Naive thymus-derived CD4-positive, alpha-beta T cell (primary cell): ENCODE results near the gene GSAP. TPM values are rescaled to one million over a fixed set of nuclear protein-coding genes. Genes with fewer than 3 reads are reported as not detected.
A peak's percentile ranks its signal among the peaks of the same experiment; 100 is the strongest.
"Not testable (repeated sequence)": the region's sequence is repeated elsewhere in the genome, so short reads cannot be mapped to it uniquely, and the experiment has no call there.

ENCODE experiments used
- ATAC-seq: fragments of 150-1000 bp; cut with Tn5 transposase; 2 replicates; pipeline ENCODE4 v1.10.0; 2021; ENCODE audit warnings: mild to moderate bottlenecking, moderate library complexity
- CTCF ChIA-PET: fragments of 350-600 bp; sonication (Branson Sonifier 250); formaldehyde crosslinking; loops from one replicate; lab custom pipeline; 2021; ENCODE audit warnings: antibody characterized with exemption; lab: Charles Lee
- POLR2A ChIA-PET: fragments of 350-600 bp; sonication (Branson Sonifier 250); formaldehyde crosslinking; loops from one replicate; lab custom pipeline; 2021; ENCODE audit warnings: antibody characterized with exemption, inconsistent platforms; lab: Charles Lee
- DNase-seq, 9 donors: peaks; one replicate each; pipeline versions ENCODE4 v3.0.0 to v3.0.0-alpha.2; 2020 to 2022; ENCODE audit warnings: mixed read lengths in 1 of 9
- H3K27ac ChIP-seq: one replicate; pipeline ENCODE4 v1.7.0; 2013; ENCODE audit warnings: mild to moderate bottlenecking, low read depth, low read length, moderate library complexity
- H3K27me3 ChIP-seq, 2 donors: one replicate each; pipeline ENCODE4 v1.7.0; 2013; ENCODE audit warnings: low read length in 2 of 2, mild to moderate bottlenecking in 2 of 2, moderate library complexity in 2 of 2; ENCODE audit not compliant: control insufficient read depth in 2 of 2, insufficient read depth in 2 of 2
- H3K36me3 ChIP-seq, 3 experiments: 1 replicate in 2 of 3; 2 replicates in 1 of 3; pipeline ENCODE4 v1.7.0; 2013; ENCODE audit warnings: low read length in 3 of 3, mild to moderate bottlenecking in 3 of 3, moderate library complexity in 1 of 3; ENCODE audit not compliant: insufficient read depth in 3 of 3, control insufficient read depth in 2 of 3
- H3K4me1 ChIP-seq, 2 donors: one replicate each; pipeline ENCODE4 v1.7.0; 2013; ENCODE audit warnings: low read length in 2 of 2, mild to moderate bottlenecking in 2 of 2, moderate library complexity in 1 of 2; ENCODE audit not compliant: control insufficient read depth in 2 of 2, insufficient read depth in 2 of 2
- H3K4me3 ChIP-seq: 2 replicates; pipeline ENCODE4 v1.7.0; 2013; ENCODE audit warnings: mild to moderate bottlenecking, low read length
- H3K9me3 ChIP-seq, 3 experiments: 1 replicate in 2 of 3; 2 replicates in 1 of 3; pipeline ENCODE4 v1.7.0; 2013; ENCODE audit warnings: low read length in 3 of 3; ENCODE audit not compliant: control insufficient read depth in 2 of 3
- H3K27ac Mint-ChIP-seq, 9 donors: one replicate each; pipeline ENCODE4 v1.8.0; 2020 to 2022; ENCODE audit warnings: mixed read lengths in 9 of 9, mild to moderate bottlenecking in 8 of 9, moderate library complexity in 5 of 9, inconsistent platforms in 2 of 9
- H3K27me3 Mint-ChIP-seq, 5 donors: one replicate each; pipeline ENCODE4 v1.8.0; 2021 to 2022; ENCODE audit warnings: mixed read lengths in 5 of 5, mild to moderate bottlenecking in 1 of 5
- H3K36me3 Mint-ChIP-seq, 5 donors: one replicate each; pipeline ENCODE4 v1.8.0; 2020 to 2022; ENCODE audit warnings: mixed read lengths in 5 of 5, mild to moderate bottlenecking in 3 of 5, inconsistent platforms in 1 of 5
- H3K4me1 Mint-ChIP-seq, 7 donors: one replicate each; pipeline ENCODE4 v1.8.0; 2020 to 2022; ENCODE audit warnings: mixed read lengths in 7 of 7, mild to moderate bottlenecking in 3 of 7, inconsistent platforms in 1 of 7
- H3K4me3 Mint-ChIP-seq, 10 donors: one replicate each; pipeline ENCODE4 v1.8.0; 2020 to 2022; ENCODE audit warnings: mild to moderate bottlenecking in 10 of 10, mixed read lengths in 10 of 10, moderate library complexity in 6 of 10, inconsistent platforms in 2 of 10
- H3K9me3 Mint-ChIP-seq, 11 donors: one replicate each; pipeline ENCODE4 v1.8.0; 2020 to 2022; ENCODE audit warnings: mixed read lengths in 11 of 11, mild to moderate bottlenecking in 4 of 11, inconsistent platforms in 1 of 11, moderate library complexity in 1 of 11
- intact Hi-C, 2 donors: fragments of 100-400 bp; cut with micrococcal nuclease; formaldehyde crosslinking; loops; one replicate each; pipeline ENCODE4 v1.15.1; 2023
- polyA plus RNA-seq, 2 donors: library from polyadenylated mRNA; unstranded; fragments of 300-500 nt; fragmentation: Illumina TruSeq; gene quantifications; one replicate each; pipeline ENCODE4 v1.2.3, GENCODE V29; 2021
- total RNA-seq, 6 experiments: library from RNA in 5 of 6; stranded (reverse) in 5 of 6; gene quantifications; 1 replicate in 5 of 6; 2 replicates in 1 of 6; pipeline ENCODE4 v1.2.3 and lab custom pipeline; 2021 to 2026

GSAP gene
- total and polyA plus RNA-seq, 7 experiments from 2014 or later: 6.6 to 59.8 (median 29.1) TPM

- H3K4me1 Mint-ChIP-seq: peaks cover 14 to 43% (median 26%) of the 10 kb centered on the region in 7 donors
- H3K27ac ChIP-seq: no peak overlapping the region
- H3K27ac Mint-ChIP-seq: peak overlapping the region in 1 of 9 donors; percentile 9
- ATAC-seq (no peak), DNase-seq (no peak)
- peak overlapping the region in 4 of 10 donors; percentile 18 to 45 (median 31) for H3K4me3 Mint-ChIP-seq
- ChIA-PET POLR2A (no interaction called here), CTCF (no interaction called here)
- H3K36me3 Mint-ChIP-seq: peaks cover 0 to 24% (median 5%) of the 10 kb centered on the region in 5 donors
- intact Hi-C loops: no loop called here
- H3K4me1 ChIP-seq: peaks cover 6 to 9% of the 10 kb centered on the region in 2 donors
- no peak overlapping the region for H3K4me3 ChIP-seq
- peaks cover 0 to 2% (median 0%) of the 10 kb centered on the region in 5 donors for H3K27me3 Mint-ChIP-seq
- H3K27me3 ChIP-seq: no peaks in the 10 kb centered on the region
- no peaks in the 10 kb centered on the region for H3K36me3 ChIP-seq
- no peaks in the 10 kb centered on the region for H3K9me3 ChIP-seq
- peaks cover 0 to 2% (median 0%) of the 10 kb centered on the region in 11 donors for H3K9me3 Mint-ChIP-seq
These were observed 77.9 kb downstream of the GSAP start for GRCh38 chr7:77338260-77338659.

- Histone ChIP-seq H3K4me3 (no peak overlapping the region), H3K27me3 (no peaks in the 10 kb centered on the region), H3K9me3 (no peaks in the 10 kb centered on the region), H3K4me1 (peaks cover 6 to 9% of the 10 kb centered on the region in 2 donors), H3K27ac (no peak overlapping the region), H3K36me3 (no peaks in the 10 kb centered on the region)
- Mint-ChIP-seq H3K4me1 (peaks cover 14 to 43% (median 26%) of the 10 kb centered on the region in 7 donors), H3K4me3 (no peak overlapping the region), H3K27ac (peak overlapping the region in 1 of 9 donors; percentile 70), H3K36me3 (peaks cover 0 to 24% (median 5%) of the 10 kb centered on the region in 5 donors), H3K9me3 (peaks cover 0 to 2% (median 0%) of the 10 kb centered on the region in 11 donors), H3K27me3 (peaks cover 0 to 2% (median 0%) of the 10 kb centered on the region in 5 donors)
- ChIA-PET POLR2A (no interaction called here), CTCF (interaction anchor here (1.9 kb wide), 1 partner anchor 17 kb away, joined by 6 read pairs; no protein-coding TSS in a partner anchor)
- ATAC-seq (no peak), DNase-seq (no peak)
- intact Hi-C loops: no loop called here
These were observed 78.6 kb downstream of the GSAP start for GRCh38 chr7:77337456-77337990.

GRCh38 chr7:77335581-77335980, 80.6 kb downstream of the GSAP start:
- Histone ChIP-seq H3K36me3 (no peaks in the 10 kb centered on the region), H3K9me3 (no peaks in the 10 kb centered on the region), H3K27ac (no peak overlapping the region), H3K4me1 (peaks cover 6 to 15% of the 10 kb centered on the region in 2 donors), H3K27me3 (no peaks in the 10 kb centered on the region), H3K4me3 (no peak overlapping the region)
- Mint-ChIP-seq H3K27me3 (no peaks in the 10 kb centered on the region), H3K4me1 (peaks cover 20 to 49% (median 35%) of the 10 kb centered on the region in 7 donors), H3K36me3 (peaks cover 0 to 19% (median 5%) of the 10 kb centered on the region in 5 donors), H3K4me3 (peak overlapping the region in 1 of 10 donors; percentile 19), H3K9me3 (peaks cover 0 to 2% (median 0%) of the 10 kb centered on the region in 11 donors), H3K27ac (peak overlapping the region in 1 of 9 donors; percentile 7)
- DNase-seq (no peak), ATAC-seq (no peak)
- POLR2A ChIA-PET: interaction anchor here (0.6 kb wide), 1 partner anchor 101 kb away, joined by 3 read pairs; no protein-coding TSS in a partner anchor
- CTCF ChIA-PET: interaction anchor here (1.2 to 1.9 kb wide), 2 partner anchors 9 to 19 kb away, joined by 5 to 6 read pairs; no protein-coding TSS in a partner anchor
- intact Hi-C loops: no loop called here

GRCh38 chr7:77334039-77334438, 82.1 kb downstream of the GSAP start:
- H3K4me1 Mint-ChIP-seq: peaks cover 24 to 52% (median 41%) of the 10 kb centered on the region in 7 donors
- intact Hi-C loops: not testable (repeated sequence)

GRCh38 chr7:77331938-77332695, 84.0 kb downstream of the GSAP start:
- Mint-ChIP-seq H3K9me3 (peaks cover 0 to 2% (median 0%) of the 10 kb centered on the region in 11 donors), H3K4me1 (peaks cover 28 to 55% (median 42%) of the 10 kb centered on the region in 7 donors), H3K27ac (peak overlapping the region in 2 of 9 donors; percentile 55 to 74), H3K27me3 (no peaks in the 10 kb centered on the region), H3K4me3 (peak overlapping the region in 2 of 10 donors; percentile 13 to 37), H3K36me3 (peaks cover 0 to 19% (median 5%) of the 10 kb centered on the region in 5 donors)
- Histone ChIP-seq H3K27ac (no peak overlapping the region), H3K9me3 (no peaks in the 10 kb centered on the region), H3K36me3 (no peaks in the 10 kb centered on the region), H3K4me1 (peaks cover 18 to 34% of the 10 kb centered on the region in 2 donors), H3K4me3 (no peak overlapping the region), H3K27me3 (no peaks in the 10 kb centered on the region)
- peak; percentile 78 for ATAC-seq
- DNase-seq: peak in 8 of 9 donors; percentile 15 to 49 (median 38)
- POLR2A ChIA-PET: interaction anchor here (1.4 kb wide), 1 partner anchor 22 kb away, joined by 5 read pairs; no protein-coding TSS in a partner anchor
- intact Hi-C loops: loop anchor here (1.0 to 2.0 kb wide), 4 partner anchors 19 to 209 kb away; partner anchors contain the start of genes CCDC146 (in 2 of the 2) and FGL2 (in 1 of the 2)
- CTCF ChIA-PET: interaction anchor here (0.6 to 1.5 kb wide), 6 partner anchors 12 to 210 kb away, joined by 3 to 8 read pairs (median 5); partner anchors contain the start of gene CCDC146

More at GRCh38 chr7:77334039-77334438, 82.1 kb downstream of the GSAP start:
- ATAC-seq, H3K27me3 Mint-ChIP-seq, H3K9me3 ChIP-seq, H3K36me3 ChIP-seq, H3K27ac ChIP-seq, H3K27me3 ChIP-seq, H3K9me3 Mint-ChIP-seq, POLR2A ChIA-PET, H3K4me3 Mint-ChIP-seq, H3K4me3 ChIP-seq, DNase-seq, H3K27ac Mint-ChIP-seq: not testable (repeated sequence)
- peaks cover 0 to 22% (median 7%) of the 10 kb centered on the region in 5 donors for H3K36me3 Mint-ChIP-seq
- CTCF ChIA-PET: interaction anchor here (0.8 to 1.0 kb wide), 2 partner anchors 9 to 21 kb away, joined by 3 read pairs; no protein-coding TSS in a partner anchor
- peaks cover 7 to 27% of the 10 kb centered on the region in 2 donors for H3K4me1 ChIP-seq

- H3K9me3 ChIP-seq: no peaks in the 10 kb centered on the region
- H3K36me3 Mint-ChIP-seq: peaks cover 0 to 30% (median 11%) of the 10 kb centered on the region in 5 donors
- H3K27me3 ChIP-seq: no peaks in the 10 kb centered on the region
- ChIA-PET POLR2A (no interaction called here), CTCF (interaction anchor here (0.6 kb wide), 1 partner anchor 21 kb away, joined by 5 read pairs; no protein-coding TSS in a partner anchor)
- no peaks in the 10 kb centered on the region for H3K36me3 ChIP-seq
- peaks cover 0 to 2% (median 0%) of the 10 kb centered on the region in 11 donors for H3K9me3 Mint-ChIP-seq
- DNase-seq: no peak
- no peak overlapping the region for H3K27ac ChIP-seq
- H3K27me3 Mint-ChIP-seq: no peaks in the 10 kb centered on the region
- H3K27ac Mint-ChIP-seq: peak overlapping the region in 2 of 9 donors; percentile 45 to 79
- H3K4me1 Mint-ChIP-seq: peaks cover 27 to 60% (median 39%) of the 10 kb centered on the region in 7 donors
- peak; percentile 66 for ATAC-seq
- peaks cover 18 to 34% of the 10 kb centered on the region in 2 donors for H3K4me1 ChIP-seq
- H3K4me3 ChIP-seq: no peak overlapping the region
- intact Hi-C loops: no loop called here
- peak overlapping the region in 1 of 10 donors; percentile 48 for H3K4me3 Mint-ChIP-seq
These were observed 85.8 kb downstream of the GSAP start for GRCh38 chr7:77330169-77330882.
